ENCODE measurements around the gene RBM42. TPM values are rescaled to one million over a fixed set of nuclear protein-coding genes. Genes with fewer than 3 reads are reported as not detected.

RBM42 gene, protein sequence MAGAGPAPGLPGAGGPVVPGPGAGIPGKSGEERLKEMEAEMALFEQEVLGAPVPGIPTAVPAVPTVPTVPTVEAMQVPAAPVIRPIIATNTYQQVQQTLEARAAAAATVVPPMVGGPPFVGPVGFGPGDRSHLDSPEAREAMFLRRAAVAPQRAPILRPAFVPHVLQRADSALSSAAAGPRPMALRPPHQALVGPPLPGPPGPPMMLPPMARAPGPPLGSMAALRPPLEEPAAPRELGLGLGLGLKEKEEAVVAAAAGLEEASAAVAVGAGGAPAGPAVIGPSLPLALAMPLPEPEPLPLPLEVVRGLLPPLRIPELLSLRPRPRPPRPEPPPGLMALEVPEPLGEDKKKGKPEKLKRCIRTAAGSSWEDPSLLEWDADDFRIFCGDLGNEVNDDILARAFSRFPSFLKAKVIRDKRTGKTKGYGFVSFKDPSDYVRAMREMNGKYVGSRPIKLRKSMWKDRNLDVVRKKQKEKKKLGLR
- total RNA-seq (29.9 and 32.1 TPM in 2 replicates), polyA plus RNA-seq (32.9 and 43.0 TPM in 2 replicates), polyA minus RNA-seq (ENCODE audit: low replicate concordance) (32.4 and 58.5 TPM in 2 replicates)
- 65.7 and 88.3 TPM in 2 replicates for polyA plus RNA-seq (2012)

DNA sequence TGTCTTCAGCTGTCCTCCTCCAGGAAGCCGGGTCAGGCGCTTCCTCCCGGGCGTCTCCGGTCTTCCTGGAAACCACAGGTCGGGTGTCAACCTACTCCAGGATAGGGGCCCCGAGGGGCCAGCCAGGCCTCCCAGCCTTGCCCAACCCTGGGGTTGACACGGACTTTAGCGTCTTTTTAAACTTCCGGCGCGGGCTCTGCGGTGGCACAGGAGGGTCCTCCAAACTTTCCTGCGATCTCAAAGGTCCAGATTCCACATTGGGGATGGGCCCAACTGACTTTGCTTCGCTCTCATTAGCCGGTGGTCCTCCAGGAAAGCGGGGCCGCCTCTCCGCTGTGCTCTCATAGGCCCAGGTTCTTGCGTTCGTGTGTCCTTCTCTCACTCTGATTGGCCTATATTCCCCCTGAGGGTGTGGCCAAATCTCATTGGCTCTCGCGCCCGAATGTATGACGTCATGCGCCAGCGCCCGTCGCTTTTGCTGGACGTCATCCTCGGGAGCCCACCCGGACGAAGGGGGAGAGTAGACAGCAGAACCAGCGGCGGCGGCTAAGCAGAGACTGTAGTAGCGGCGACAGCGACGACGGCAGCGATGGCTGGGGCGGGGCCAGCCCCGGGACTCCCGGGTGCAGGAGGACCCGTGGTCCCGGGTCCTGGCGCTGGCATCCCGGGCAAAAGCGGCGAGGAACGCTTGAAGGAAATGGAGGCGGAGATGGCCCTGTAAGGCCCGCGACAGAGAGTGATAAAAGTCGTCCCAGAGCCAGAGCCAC, at the start of gene RBM42:
TSS of gene RBM42 (plus strand) at position 472 of the 767 bp plus-strand sequence. CDS start at position 590, 118 bp downstream.
- peak within 1 kb of the TSS; percentile 74 for H2AFZ ChIP-seq (ENCODE audit: low read length)
- H4K20me1 ChIP-seq (ENCODE audit: control insufficient read depth, extremely low read depth, insufficient read depth, low read length), result no peaks in the 10 kb centered on the region
- H3K79me2 ChIP-seq (ENCODE audit: control insufficient read depth, insufficient read depth, low read length), result peaks cover 14% of the 10 kb centered on the region
- no peaks in the 10 kb centered on the region for H3K9me3 ChIP-seq (ENCODE audit: control insufficient read depth, insufficient read depth, low read depth, low read length)
- H3K27me3 ChIP-seq (ENCODE audit: control insufficient read depth, insufficient read depth, low read length), result no peaks in the 10 kb centered on the region
- peak within 1 kb of the TSS; percentile 95 for H3K27ac ChIP-seq (ENCODE audit: insufficient read depth, low read length)
- TF ChIP-seq, protein P1, sequence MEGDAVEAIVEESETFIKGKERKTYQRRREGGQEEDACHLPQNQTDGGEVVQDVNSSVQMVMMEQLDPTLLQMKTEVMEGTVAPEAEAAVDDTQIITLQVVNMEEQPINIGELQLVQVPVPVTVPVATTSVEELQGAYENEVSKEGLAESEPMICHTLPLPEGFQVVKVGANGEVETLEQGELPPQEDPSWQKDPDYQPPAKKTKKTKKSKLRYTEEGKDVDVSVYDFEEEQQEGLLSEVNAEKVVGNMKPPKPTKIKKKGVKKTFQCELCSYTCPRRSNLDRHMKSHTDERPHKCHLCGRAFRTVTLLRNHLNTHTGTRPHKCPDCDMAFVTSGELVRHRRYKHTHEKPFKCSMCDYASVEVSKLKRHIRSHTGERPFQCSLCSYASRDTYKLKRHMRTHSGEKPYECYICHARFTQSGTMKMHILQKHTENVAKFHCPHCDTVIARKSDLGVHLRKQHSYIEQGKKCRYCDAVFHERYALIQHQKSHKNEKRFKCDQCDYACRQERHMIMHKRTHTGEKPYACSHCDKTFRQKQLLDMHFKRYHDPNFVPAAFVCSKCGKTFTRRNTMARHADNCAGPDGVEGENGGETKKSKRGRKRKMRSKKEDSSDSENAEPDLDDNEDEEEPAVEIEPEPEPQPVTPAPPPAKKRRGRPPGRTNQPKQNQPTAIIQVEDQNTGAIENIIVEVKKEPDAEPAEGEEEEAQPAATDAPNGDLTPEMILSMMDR (conservative IDR thresholded peaks at IDR 0.05 in 1 of 2, IDR thresholded peaks at IDR 0.05 in 1 of 2; ENCODE audit: low read depth in 1 of 2, low read length in 2 of 2), result no peak
- no peak for TF ChIP-seq EZH2 (IDR thresholded peaks at IDR 0.05; ENCODE audit: low read length, missing control alignments)
- peaks cover 6% of the 10 kb centered on the region for H3K4me1 ChIP-seq (ENCODE audit: control insufficient read depth, extremely low read depth, insufficient read depth, low read length)
- peak within 1 kb of the TSS; percentile 100 for H3K4me2 ChIP-seq (ENCODE audit: extremely low read depth, insufficient read depth, low read length)
- H3K4me3 ChIP-seq (replicated peaks in 1 of 4; ENCODE audit: control extremely low read depth in 1 of 4, insufficient read depth in 1 of 4, low read depth in 3 of 4, low read length in 4 of 4), result peak within 1 kb of the TSS; percentile 75 to 100 (median 96)
- peak within 1 kb of the TSS; percentile 96 for H3K9ac ChIP-seq (ENCODE audit: insufficient read depth, low read length)
- DNase-seq (ENCODE audit: low read depth in 2 of 2), result peak; percentile 99
- peaks cover 8% of the 10 kb centered on the region for H3K36me3 ChIP-seq (ENCODE audit: control insufficient read depth, insufficient read depth, low read length)

DNA sequence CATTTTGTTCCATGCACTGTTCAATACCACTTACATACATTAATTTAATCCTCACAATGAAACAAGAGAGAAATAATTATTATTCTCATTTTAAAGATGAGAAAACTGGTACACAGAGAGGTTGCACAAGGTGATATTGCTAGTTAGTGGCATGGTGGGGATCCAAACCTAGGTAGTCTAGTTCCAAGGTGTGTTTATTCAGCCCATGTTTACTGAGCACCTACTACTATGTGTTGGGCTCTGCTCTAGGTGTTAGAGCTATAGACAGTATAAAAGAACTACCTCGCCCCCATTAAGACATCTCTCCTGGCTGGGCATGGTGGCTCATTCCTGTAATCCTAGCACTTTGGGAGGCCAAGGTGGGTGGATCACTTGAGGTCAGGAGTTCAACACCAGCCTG, 46.1 kb upstream of the RBM42 start:
- H3K79me2 ChIP-seq (ENCODE audit: control insufficient read depth, insufficient read depth, low read length), result no peaks in the 10 kb centered on the region
- H2AFZ ChIP-seq (ENCODE audit: low read length), result no peak overlapping the region
- no peak overlapping the region for H3K9ac ChIP-seq (ENCODE audit: insufficient read depth, low read length)
- H3K27me3 ChIP-seq (ENCODE audit: control insufficient read depth, insufficient read depth, low read length), result peaks cover under 1% of the 10 kb centered on the region
- DNase-seq (ENCODE audit: low read depth in 2 of 2), result no peak
- no peak overlapping the region for H3K27ac ChIP-seq (ENCODE audit: insufficient read depth, low read length)
- H3K4me1 ChIP-seq (ENCODE audit: control insufficient read depth, extremely low read depth, insufficient read depth, low read length), result no peaks in the 10 kb centered on the region
- TF ChIP-seq EZH2 (IDR thresholded peaks at IDR 0.05; ENCODE audit: low read length, missing control alignments), result no peak
- H3K4me2 ChIP-seq (ENCODE audit: extremely low read depth, insufficient read depth, low read length), result no peak overlapping the region
- H3K9me3 ChIP-seq (ENCODE audit: control insufficient read depth, insufficient read depth, low read depth, low read length), result no peaks in the 10 kb centered on the region
- H4K20me1 ChIP-seq (ENCODE audit: control insufficient read depth, extremely low read depth, insufficient read depth, low read length), result no peaks in the 10 kb centered on the region
- no peak overlapping the region for H3K4me3 ChIP-seq (replicated peaks in 1 of 4; ENCODE audit: control extremely low read depth in 1 of 4, insufficient read depth in 1 of 4, low read depth in 3 of 4, low read length in 4 of 4)
- H3K36me3 ChIP-seq (ENCODE audit: control insufficient read depth, insufficient read depth, low read length), result no peaks in the 10 kb centered on the region

DNA sequence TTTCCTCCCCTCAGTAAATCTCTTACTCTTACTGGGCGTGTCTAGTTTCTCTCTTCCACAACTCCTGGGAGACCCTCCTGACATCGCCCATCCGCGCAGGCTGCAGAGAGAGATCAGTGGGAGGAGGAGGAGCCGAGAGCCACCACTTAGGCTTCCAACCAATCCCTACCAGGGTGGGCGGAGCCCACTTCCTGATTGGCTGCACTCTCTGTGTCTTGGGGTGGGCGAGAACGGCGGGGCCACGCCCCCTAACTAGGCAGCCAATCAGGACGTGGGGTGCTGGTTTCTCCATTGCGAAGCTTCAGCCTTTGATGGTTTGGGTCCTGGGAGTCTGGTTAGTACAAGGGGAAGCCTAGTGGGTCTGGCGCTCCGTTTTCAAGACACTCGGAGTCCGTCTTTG, 43.0 kb upstream of the RBM42 start, which contains the start of gene PMIS2:
TSS of gene PMIS2 (plus strand) at position 326 of the 400 bp plus-strand sequence. CDS start 87 bp downstream, outside the sequence.
- DNase-seq (ENCODE audit: low read depth in 2 of 2), result no peak
- no peaks in the 10 kb centered on the region for H3K4me1 ChIP-seq (ENCODE audit: control insufficient read depth, extremely low read depth, insufficient read depth, low read length)
- H3K9me3 ChIP-seq (ENCODE audit: control insufficient read depth, insufficient read depth, low read depth, low read length), result no peaks in the 10 kb centered on the region
- H3K27me3 ChIP-seq (ENCODE audit: control insufficient read depth, insufficient read depth, low read length), result peaks cover 3% of the 10 kb centered on the region
- no peaks in the 10 kb centered on the region for H3K36me3 ChIP-seq (ENCODE audit: control insufficient read depth, insufficient read depth, low read length)
- no peaks in the 10 kb centered on the region for H4K20me1 ChIP-seq (ENCODE audit: control insufficient read depth, extremely low read depth, insufficient read depth, low read length)
- H3K4me3 ChIP-seq (replicated peaks in 1 of 4; ENCODE audit: control extremely low read depth in 1 of 4, insufficient read depth in 1 of 4, low read depth in 3 of 4, low read length in 4 of 4), result no peak within 1 kb of the TSS
- no peak within 1 kb of the TSS for H3K27ac ChIP-seq (ENCODE audit: insufficient read depth, low read length)
- no peak within 1 kb of the TSS for H2AFZ ChIP-seq (ENCODE audit: low read length)
- no peak for TF ChIP-seq EZH2 (IDR thresholded peaks at IDR 0.05; ENCODE audit: low read length, missing control alignments)
- TF ChIP-seq, protein P1 (conservative IDR thresholded peaks at IDR 0.05 in 1 of 2, IDR thresholded peaks at IDR 0.05 in 1 of 2; ENCODE audit: low read depth in 1 of 2, low read length in 2 of 2), result no peak
- no peaks in the 10 kb centered on the region for H3K79me2 ChIP-seq (ENCODE audit: control insufficient read depth, insufficient read depth, low read length)
- H3K9ac ChIP-seq (ENCODE audit: insufficient read depth, low read length), result no peak within 1 kb of the TSS
- no peak within 1 kb of the TSS for H3K4me2 ChIP-seq (ENCODE audit: extremely low read depth, insufficient read depth, low read length)
